HG03439 (cell line): ENCODE measurements around the gene SPDYE16.
"Not testable (repeated sequence)": the region's sequence is repeated elsewhere in the genome, so short reads cannot be mapped to it uniquely, and the experiment has no call there.

ENCODE experiments used
- ATAC-seq: cut with Tn5 transposase; IDR thresholded peaks from one replicate; pipeline ENCODE4 v1.9.1; 2021; ENCODE audit warnings: mild to moderate bottlenecking, moderate library complexity; ENCODE audit not compliant: unreplicated experiment

The SPDYE16 gene

DNA sequence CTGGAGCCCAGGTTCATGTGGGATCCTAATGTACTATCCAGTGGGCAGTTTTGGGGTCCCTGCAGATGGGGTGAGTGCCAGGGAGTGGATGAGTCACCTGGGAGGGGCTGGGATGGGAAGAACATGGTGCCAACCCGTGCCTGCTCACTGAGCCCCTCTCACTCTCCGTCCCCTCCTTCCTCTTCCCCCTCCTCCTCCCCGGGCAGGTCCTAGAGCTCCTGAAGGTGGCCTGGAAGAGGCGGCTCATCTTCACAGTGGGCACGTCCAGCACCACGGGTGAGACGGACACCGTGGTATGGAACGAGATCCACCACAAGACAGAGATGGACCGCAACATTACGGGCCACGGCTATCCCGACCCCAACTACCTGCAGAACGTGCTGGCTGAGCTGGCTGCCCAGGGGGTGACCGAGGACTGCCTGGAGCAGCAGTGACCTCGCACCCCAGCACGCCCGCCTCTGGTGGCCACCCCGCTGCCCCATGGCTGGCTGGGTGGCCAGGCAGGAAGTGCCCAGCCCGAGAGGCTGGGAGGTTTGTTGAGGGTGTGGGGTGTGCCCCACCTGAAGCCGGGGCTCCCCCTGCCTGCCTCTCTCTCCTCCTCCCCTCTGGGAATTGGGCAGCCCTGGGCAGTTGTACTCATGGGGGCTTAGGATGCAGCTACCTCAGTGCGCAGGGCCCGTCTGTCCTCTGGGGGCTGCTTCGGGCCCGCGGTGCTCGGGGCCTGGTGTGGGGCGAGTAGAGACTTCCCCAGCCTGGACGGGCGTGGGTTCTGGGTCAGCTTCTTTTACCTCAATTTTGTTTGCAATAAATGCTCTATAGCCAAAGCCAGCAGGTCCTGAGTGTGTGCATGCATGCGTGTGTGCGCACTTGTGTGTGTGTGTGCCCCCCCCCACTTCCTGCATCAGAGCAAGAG is 37.7 kb downstream of the SPDYE16 start:
- no peak for ATAC-seq

DNA sequence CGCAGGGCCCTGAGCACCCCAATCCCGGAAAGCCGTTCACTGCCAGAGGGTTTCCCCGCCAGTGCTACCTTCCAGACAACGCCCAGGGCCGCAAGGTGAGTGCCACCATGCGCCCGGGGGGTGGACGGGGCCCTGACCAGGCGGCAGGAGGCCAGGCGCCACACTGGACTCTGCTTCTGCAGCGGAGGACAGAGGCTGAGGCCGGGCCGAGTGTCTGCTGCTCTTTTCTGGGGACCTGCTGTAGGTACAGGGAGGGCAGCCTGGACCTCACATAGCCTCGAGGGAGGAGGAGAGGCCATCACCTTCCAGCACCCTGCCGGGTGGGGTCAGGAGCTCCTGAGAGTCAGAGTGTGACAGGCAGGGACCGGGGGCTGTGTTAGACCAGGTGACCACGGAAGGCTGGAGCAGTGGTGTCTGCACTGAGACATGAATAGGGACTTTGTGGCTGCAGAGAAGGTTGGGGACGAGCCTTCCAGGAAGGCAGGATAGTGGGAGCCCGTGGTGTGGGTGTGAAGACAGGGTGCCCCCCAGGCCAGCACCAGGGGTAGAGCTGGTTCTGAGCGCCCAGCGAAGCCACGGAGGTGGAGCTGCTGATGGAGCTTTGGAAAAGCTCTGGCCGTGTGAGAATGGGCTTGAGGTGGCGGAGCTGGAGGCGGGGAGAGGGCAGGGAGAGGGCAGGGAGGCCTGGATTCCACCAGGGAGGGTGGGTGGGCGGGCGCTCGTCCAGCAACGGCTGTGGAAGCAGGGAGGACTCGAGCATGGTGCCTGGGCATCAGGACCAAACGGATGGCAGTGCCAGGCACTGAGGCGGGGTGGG is 38.5 kb downstream of the SPDYE16 start:
- ATAC-seq, result not testable (repeated sequence)

- ATAC-seq, result not testable (repeated sequence)
Measured at GRCh38 chr7:76503244-76503643, 39.9 kb downstream of the SPDYE16 start.

DNA sequence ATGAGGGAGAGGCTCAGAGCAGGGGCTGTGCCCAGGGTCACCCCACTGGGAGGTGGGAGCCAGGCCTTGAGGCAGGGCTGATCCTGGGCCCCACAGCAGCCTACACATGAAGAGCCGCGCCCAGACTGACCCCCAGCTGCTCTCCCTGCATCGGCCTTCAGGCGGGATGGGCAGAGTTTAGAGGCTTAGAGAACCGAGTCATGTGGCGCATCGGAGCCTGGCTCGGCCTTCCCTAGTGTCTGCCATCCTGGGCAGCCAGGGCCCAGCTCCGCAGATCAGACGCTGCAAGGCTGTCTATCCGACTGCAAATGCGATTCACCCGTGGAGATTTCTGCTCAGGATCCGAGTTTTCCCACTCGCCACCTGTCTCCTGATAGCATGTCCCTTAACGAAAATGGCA is 40.3 kb downstream of the SPDYE16 start:
- ATAC-seq, result not testable (repeated sequence)

DNA sequence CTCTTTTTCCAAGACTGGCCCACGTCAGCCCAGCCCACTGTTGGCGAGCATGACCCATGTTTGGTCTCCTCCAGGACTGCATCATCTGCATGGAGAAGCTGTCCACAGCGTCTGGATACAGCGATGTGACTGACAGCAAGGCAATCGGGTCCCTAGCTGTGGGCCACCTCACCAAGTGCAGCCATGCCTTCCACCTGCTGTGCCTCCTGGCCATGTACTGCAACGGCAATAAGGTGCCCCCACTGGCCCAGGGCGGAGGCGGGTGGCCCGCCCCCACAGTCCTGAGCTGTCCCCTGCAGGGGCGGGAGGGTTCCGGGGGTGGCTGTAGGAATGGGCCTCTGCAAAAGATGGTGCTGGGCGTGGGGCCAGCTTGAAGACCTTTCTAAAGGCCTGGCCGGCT is 40.9 kb downstream of the SPDYE16 start:
- not testable (repeated sequence) for ATAC-seq

GRCh38 chr7:76499924-76500241 is 43.2 kb downstream of the SPDYE16 start:
- ATAC-seq, result not testable (repeated sequence)

- not testable (repeated sequence) for ATAC-seq
Measured at GRCh38 chr7:76499201-76499923, 43.7 kb downstream of the SPDYE16 start.

GRCh38 chr7:76498583-76499200 is 44.4 kb downstream of the SPDYE16 start:
- not testable (repeated sequence) for ATAC-seq

- ATAC-seq, result not testable (repeated sequence)
Measured at GRCh38 chr7:76497918-76498582, 45.0 kb downstream of the SPDYE16 start.

- ATAC-seq, result not testable (repeated sequence)
Measured at GRCh38 chr7:76495717-76496116, 47.4 kb downstream of the SPDYE16 start.

DNA sequence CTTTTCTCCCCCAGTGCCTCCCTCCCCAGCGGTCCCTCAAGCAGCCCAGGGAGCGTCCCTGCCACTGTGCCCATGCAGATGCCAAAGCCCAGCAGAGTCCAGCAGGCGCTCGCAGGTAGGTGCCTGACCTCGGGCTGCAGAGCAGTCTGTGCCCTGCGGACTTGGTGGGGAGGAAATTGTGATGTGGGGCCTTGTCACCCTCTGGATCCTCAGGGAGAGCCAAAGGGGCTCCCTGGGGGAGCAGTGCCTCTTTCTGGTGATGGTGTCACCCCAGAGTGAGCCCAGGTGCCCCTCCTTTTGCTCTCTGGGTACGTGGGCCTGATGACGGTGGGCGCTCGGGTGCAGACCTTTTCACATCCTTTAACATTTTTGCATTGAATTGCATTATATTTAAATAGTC is 51.0 kb downstream of the SPDYE16 start:
- ATAC-seq, result not testable (repeated sequence)

DNA sequence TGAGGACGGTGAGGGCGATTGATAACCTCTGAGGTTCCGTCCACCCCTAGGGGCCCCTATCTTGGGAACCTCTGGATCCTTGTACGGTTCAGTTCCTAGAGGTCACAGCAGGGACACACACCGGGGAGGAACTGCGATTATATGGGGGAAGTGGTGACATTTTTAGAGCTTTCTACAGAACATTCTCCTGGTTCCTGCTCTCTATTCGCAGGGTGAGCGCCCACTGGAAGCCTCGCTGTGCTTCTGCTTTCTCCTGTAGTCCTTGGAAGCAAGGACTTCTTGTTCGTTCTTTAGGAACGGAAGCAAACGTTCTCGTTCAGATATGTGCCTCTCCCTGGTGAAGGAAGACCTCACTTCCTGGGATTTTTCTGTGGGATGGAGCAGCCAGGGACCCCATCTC is 55.1 kb downstream of the SPDYE16 start:
- not testable (repeated sequence) for ATAC-seq

GRCh38 chr7:76486618-76487017 is 56.5 kb downstream of the SPDYE16 start:
- peak; percentile 95 for ATAC-seq

GRCh38 chr7:76485822-76486610 is 57.1 kb downstream of the SPDYE16 start:
- peak; percentile 18 for ATAC-seq

DNA sequence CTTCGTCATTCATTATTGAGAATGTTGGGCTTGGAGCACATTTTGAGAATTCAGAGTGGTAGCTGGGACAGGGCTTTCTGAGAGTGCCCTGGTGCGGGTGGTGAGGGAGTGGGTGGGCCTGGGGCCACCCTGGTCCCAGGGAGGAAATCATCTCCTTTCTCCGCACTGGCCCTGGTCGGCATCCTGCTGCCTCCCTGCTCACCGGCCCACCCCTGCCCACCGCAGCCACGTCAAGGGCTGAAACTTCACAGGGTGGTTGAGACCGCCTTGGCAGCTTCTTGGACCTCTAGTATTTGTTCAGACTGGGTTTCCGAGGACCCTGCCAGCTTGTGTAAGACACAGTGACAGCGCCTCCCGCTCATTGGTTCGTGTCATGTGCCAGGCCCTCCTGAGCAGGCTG is 58.6 kb downstream of the SPDYE16 start:
- not testable (repeated sequence) for ATAC-seq

- not testable (repeated sequence) for ATAC-seq
Measured at GRCh38 chr7:76483081-76483480, 60.0 kb downstream of the SPDYE16 start.

GRCh38 chr7:76482660-76483059 is 60.4 kb downstream of the SPDYE16 start:
- ATAC-seq, result not testable (repeated sequence)
